Smooth muscle cell (in vitro differentiated cells): Measurements from ENCODE around the gene RBM3. TPM values are rescaled to one million over a fixed set of nuclear protein-coding genes. Genes with fewer than 3 reads are reported as not detected.
A peak's percentile ranks its signal among the peaks of the same experiment; 100 is the strongest.

ENCODE experiments used
- DNase-seq: peaks from one replicate; lab custom pipeline; 2025; ENCODE audit not compliant: unreplicated experiment; lab: John Stamatoyannopoulos, UW
- H2AFZ ChIP-seq: fragments of 200-600 bp; sonication (generic); 2 replicates; pipeline ENCODE4 v1.6.0; 2016; ENCODE audit warnings: antibody characterized with exemption, low read depth, mild to moderate bottlenecking
- H3F3A ChIP-seq: fragments of 200-600 bp; sonication (generic); 2 replicates; pipeline ENCODE4 v1.6.0; 2017; ENCODE audit warnings: antibody characterized with exemption, low read depth
- H3K27ac ChIP-seq: fragments of 200-600 bp; sonication (generic); 2 replicates; pipeline ENCODE4 v1.5.1; 2016; ENCODE audit warnings: low read depth, mild to moderate bottlenecking
- H3K27me3 ChIP-seq: fragments of 200-600 bp; sonication (generic); 2 replicates; pipeline ENCODE4 v1.6.1; 2016; ENCODE audit warnings: low read depth, mild to moderate bottlenecking
- H3K36me3 ChIP-seq: fragments of 200-600 bp; sonication (generic); 2 replicates; pipeline ENCODE4 v1.5.1; 2016; ENCODE audit warnings: low read depth
- H3K4me1 ChIP-seq: fragments of 200-600 bp; sonication (generic); 2 replicates; pipeline ENCODE4 v1.5.1; 2016; ENCODE audit warnings: low read depth
- H3K4me2 ChIP-seq: fragments of 200-600 bp; sonication (generic); 2 replicates; pipeline ENCODE4 v1.6.0; 2016; ENCODE audit warnings: mild to moderate bottlenecking
- H3K4me3 ChIP-seq: fragments of 200-600 bp; sonication (generic); 2 replicates; pipeline ENCODE4 v1.5.1; 2016; ENCODE audit warnings: mild to moderate bottlenecking
- H3K79me2 ChIP-seq: fragments of 200-600 bp; sonication (generic); 2 replicates; pipeline ENCODE4 v1.6.0; 2016; ENCODE audit warnings: low read depth, mild to moderate bottlenecking
- H3K9ac ChIP-seq: fragments of 200-600 bp; sonication (generic); 2 replicates; pipeline ENCODE4 v1.6.0; 2016; ENCODE audit warnings: low read depth
- H3K9me3 ChIP-seq: fragments of 200-600 bp; sonication (generic); replicated peaks from 2 replicates; pipeline ENCODE4 v1.5.1; 2016; ENCODE audit warnings: low read depth
- H4K20me1 ChIP-seq: fragments of 200-600 bp; sonication (generic); 2 replicates; pipeline ENCODE4 v1.6.0; 2016; ENCODE audit warnings: low read depth
- CTCF ChIP-seq: fragments of 200-600 bp; sonication (generic); IDR thresholded peaks from 2 replicates; pipeline ENCODE4 v1.5.1; 2017; ENCODE audit warnings: borderline replicate concordance, mild to moderate bottlenecking, antibody characterized with exemption; ENCODE audit not compliant: insufficient read depth, poor library complexity, severe bottlenecking
- WGBS: methylation state at CpG from one replicate; pipeline ENCODE4 v1.1.7; 2016; ENCODE audit warnings: low lambda C conversion rate; 5-methylcytosine and 5-hydroxymethylcytosine counted together
- polyA plus RNA-seq: library from polyadenylated mRNA; unstranded; fragments of >200 nt; fragmentation: Nextera tagmentation; extraction: Ambion mirVana; gene quantifications from 2 replicates; pipeline ENCODE4 v1.2.1, GENCODE V29; 2016
- total RNA-seq: library from RNA; depleted of rRNA; stranded (reverse); fragments of >200 nt; gene quantifications from 2 replicates; pipeline ENCODE4 v1.2.3, GENCODE V29; 2014

Gene RBM3
- total and polyA plus RNA-seq, 2 experiments from 2014 or later: 110 to 111 TPM

GRCh38 chrX:48597353-48598264 is 23.3 kb downstream of the RBM3 start, which contains the start of gene WDR13:
TSS of gene WDR13 (plus strand) at chrX:48597492. CDS start at chrX:48597997, 505 bp downstream.
- peak; percentile 70 for DNase-seq
- Histone ChIP-seq H3K4me3 (peak within 1 kb of the TSS; percentile 67), H3K9me3 (no peaks in the 10 kb centered on the region), H3K27me3 (no peaks in the 10 kb centered on the region), H2AFZ (no peak within 1 kb of the TSS), H3K4me1 (no peaks in the 10 kb centered on the region), H3K9ac (peak within 1 kb of the TSS; percentile 98), H3F3A (no peaks in the 10 kb centered on the region), H3K79me2 (no peaks in the 10 kb centered on the region), H3K4me2 (peak within 1 kb of the TSS; percentile 86), H3K36me3 (no peaks in the 10 kb centered on the region), H3K27ac (peak within 1 kb of the TSS; percentile 97), H4K20me1 (no peaks in the 10 kb centered on the region)
- 37% methylated on average over 58 of the region's 62 CpGs for WGBS
- TF ChIP-seq CTCF: no peak

GRCh38 chrX:48598614-48599013 is 24.3 kb downstream of the RBM3 start:
- no peak for TF ChIP-seq CTCF
- H2AFZ ChIP-seq: no peak overlapping the region
- no peaks in the 10 kb centered on the region for H3K9me3 ChIP-seq
- H3K36me3 ChIP-seq: no peaks in the 10 kb centered on the region
- H3K79me2 ChIP-seq: no peaks in the 10 kb centered on the region
- 93% methylated on average over 25 of the region's 25 CpGs for WGBS
- H4K20me1 ChIP-seq: no peaks in the 10 kb centered on the region
- no peaks in the 10 kb centered on the region for H3K27me3 ChIP-seq
- DNase-seq: no peak
- no peaks in the 10 kb centered on the region for H3K4me1 ChIP-seq
- H3K4me3 ChIP-seq: peak overlapping the region; percentile 67
- peak overlapping the region; percentile 83 for H3K4me2 ChIP-seq
- H3F3A ChIP-seq: no peaks in the 10 kb centered on the region
- H3K27ac ChIP-seq: no peak overlapping the region
- H3K9ac ChIP-seq: no peak overlapping the region

GRCh38 chrX:48599341-48599740 is 25.1 kb downstream of the RBM3 start:
- Histone ChIP-seq H3K9me3 (no peaks in the 10 kb centered on the region), H3K27me3 (no peaks in the 10 kb centered on the region), H2AFZ (no peak overlapping the region), H4K20me1 (no peaks in the 10 kb centered on the region), H3K27ac (no peak overlapping the region), H3K9ac (no peak overlapping the region), H3F3A (no peaks in the 10 kb centered on the region), H3K36me3 (no peaks in the 10 kb centered on the region), H3K4me2 (no peak overlapping the region), H3K4me1 (no peaks in the 10 kb centered on the region), H3K4me3 (no peak overlapping the region), H3K79me2 (no peaks in the 10 kb centered on the region)
- no peak for TF ChIP-seq CTCF
- WGBS: 88% methylated on average over 20 of the region's 20 CpGs
- no peak for DNase-seq
